Endometrial microvascular endothelial cells (primary cell): ENCODE measurements around the gene LRRC37A2. TPM values are rescaled to one million over a fixed set of nuclear protein-coding genes. Genes with fewer than 3 reads are reported as not detected.
"Not testable (repeated sequence)": the region's sequence is repeated elsewhere in the genome, so short reads cannot be mapped to it uniquely, and the experiment has no call there.

ENCODE experiments used
- in situ Hi-C: cut with HindIII; loops from 2 replicates; pipeline ENCODE4 v1.10.0; 2017; ENCODE audit warnings: low sequenced_read_pairs, low pct_unique_long_range_greater_than_20kb; ENCODE audit errors: inconsistent ontology term
- total RNA-seq: library from RNA; depleted of rRNA; stranded (reverse); fragments of >200 nt; gene quantifications from one replicate; pipeline ENCODE4 v1.2.3, GENCODE V29; 2015; ENCODE audit errors: inconsistent ontology term

Gene LRRC37A2
- total RNA-seq, 1 donor from 2014 or later = 5.6 TPM

DNA sequence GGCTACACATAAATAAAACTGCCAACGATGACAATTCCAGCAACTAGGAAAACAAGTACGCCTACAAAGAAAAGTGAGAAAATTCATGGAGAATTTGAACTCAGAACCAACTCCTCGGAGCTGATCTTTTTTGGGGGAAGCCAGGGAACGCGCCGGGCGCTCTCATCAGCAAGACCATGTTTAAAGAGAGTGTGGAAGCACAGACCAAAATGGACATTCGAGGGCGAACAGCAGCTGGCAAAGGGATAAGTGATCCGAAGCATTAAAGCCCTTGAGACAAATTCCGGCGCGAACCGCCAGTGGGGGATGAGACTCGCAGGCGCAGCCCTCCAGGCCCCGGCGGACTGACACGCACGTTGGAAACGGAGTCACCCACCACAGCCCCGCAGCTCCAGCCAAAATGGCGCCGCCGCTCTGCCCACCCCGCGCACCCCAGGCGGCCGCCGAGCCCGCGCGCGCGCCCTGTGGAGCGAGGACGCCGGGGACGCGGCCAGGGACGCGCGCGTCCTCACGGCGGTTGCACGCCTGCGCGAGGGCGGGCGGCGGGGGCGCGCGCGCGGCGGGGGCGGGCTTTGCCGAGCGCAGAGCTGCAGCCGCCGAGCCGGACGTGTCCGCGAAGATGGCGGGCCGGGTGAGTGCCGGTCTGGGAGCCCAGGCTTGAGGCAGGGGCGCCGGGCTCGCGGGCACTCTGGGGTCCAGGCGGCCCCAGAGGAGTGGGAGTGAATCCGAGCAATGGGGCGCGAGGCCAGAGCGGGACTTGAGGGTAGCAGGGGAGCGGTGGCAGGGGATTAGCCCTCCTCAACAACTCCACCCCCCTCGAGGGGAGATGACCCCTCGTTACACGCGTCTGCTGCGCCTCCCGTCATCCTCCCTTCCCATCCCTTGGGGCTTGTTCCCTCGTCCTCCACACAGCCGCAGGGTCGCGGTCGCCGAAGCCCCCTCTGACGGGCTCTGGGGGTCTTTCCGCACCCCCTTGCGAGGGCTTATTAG is 78.2 kb downstream of the LRRC37A2 start, which contains the start of gene NSF:
TSS of gene NSF (plus strand) at position 513 of the 990 bp plus-strand sequence. CDS start at position 620, 107 bp downstream.
- in situ Hi-C loops = not testable (repeated sequence)

DNA sequence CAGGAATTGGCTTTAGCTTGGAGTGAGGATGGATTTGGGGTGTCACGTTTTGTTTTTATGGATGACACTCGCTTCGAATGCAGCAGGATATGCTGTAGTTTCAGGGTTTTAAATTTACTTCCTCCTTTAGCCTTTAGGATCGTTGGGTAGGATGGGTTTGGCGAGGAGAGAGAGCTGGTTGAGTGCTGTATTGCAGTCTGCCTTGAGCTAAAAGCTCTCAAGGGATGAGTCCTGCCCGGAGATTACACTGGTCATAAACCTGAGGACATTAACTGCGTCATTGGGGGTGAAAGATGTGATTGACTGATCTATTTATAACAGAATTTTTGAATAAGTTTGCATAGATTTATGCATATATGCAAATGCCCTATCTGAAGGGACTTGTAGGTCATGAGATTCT is 79.1 kb downstream of the LRRC37A2 start:
- in situ Hi-C loops = not testable (repeated sequence)

DNA sequence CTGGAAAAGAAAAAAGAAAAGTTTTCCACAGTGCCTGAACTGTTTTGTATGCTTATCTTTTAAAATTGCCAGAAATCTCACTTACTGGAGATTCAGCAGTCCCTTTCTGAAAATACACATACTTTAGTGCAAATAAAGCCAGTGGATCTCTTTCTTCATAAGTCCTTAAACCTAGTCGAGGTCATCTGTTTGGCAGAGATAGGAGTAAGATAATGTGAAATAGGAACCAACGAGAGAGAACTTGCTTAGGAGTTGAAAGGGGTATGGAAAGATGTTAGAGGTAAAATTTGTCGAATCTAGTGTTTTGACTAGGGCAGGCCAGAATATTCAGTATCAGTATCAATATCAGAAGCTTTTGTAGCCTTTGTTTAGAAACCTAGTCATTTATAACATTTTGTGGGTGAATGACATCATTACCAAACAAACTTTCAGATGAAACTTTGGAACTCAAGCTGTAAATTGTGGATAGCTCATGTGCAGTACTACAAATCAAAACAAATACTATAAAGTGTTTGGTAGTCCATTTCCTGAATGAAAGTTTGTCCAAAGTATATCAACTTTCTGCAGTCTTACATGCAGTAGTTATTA is 86.2 kb downstream of the LRRC37A2 start:
- in situ Hi-C loops = not testable (repeated sequence)

DNA sequence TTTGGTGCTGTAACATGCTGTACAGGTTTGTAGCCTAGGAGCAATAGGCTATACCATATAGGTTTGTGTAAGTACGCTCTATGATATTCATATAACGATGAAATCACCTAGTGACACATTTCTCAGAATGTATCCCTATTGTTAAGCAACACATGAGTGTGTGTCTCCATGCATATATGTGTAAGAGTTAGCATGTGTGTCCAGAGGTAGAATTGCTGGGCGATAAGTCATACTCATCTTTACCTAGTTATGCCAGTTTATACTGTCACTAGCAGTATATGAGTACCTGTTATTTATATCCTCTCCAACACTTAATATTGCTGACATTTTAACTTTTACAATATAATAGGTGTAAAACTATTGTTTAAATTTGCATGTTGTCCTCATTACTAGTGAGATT is 88.5 kb downstream of the LRRC37A2 start:
- in situ Hi-C loops = not testable (repeated sequence)

DNA sequence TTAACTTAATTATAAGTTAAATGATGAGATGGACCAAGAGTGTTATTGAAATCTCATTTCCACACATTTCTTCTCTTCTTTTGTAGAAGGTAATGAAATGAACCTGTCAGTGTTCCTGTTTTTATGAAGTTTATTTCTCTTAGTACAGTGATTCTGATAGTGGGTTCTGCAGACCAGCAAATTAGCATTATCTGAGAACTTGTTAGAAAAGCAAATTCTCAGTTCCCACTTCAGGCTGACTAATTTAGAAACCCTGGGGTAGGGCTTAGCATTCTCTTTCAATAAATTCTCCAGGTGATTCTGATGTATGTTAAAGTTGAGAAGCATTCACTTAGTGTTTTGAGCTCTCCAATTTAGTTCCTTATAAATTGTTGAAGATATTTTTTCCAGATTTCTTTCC is 90.9 kb downstream of the LRRC37A2 start:
- in situ Hi-C loops = not testable (repeated sequence)

Other genes with a start within 250 kb of the LRRC37A2 start
- 0.46 TPM for gene LRRC37A, start 217.3 kb upstream of the LRRC37A2 start, total RNA-seq
- gene ARL17B, start 150.7 kb upstream of the LRRC37A2 start, total RNA-seq = 19.1 TPM
- gene ARL17A, start 67.2 kb downstream of the LRRC37A2 start, total RNA-seq = 7.8 TPM
- 38.0 TPM for gene NSF, start 78.2 kb downstream of the LRRC37A2 start, total RNA-seq